ENCODE measurements around the gene ZFYVE21. TPM values are rescaled to one million over a fixed set of nuclear protein-coding genes. Genes with fewer than 3 reads are reported as not detected.

ZFYVE21 gene
- total RNA-seq, 2 donors from 2014 or later: 43.7 to 71.6 TPM

DNA sequence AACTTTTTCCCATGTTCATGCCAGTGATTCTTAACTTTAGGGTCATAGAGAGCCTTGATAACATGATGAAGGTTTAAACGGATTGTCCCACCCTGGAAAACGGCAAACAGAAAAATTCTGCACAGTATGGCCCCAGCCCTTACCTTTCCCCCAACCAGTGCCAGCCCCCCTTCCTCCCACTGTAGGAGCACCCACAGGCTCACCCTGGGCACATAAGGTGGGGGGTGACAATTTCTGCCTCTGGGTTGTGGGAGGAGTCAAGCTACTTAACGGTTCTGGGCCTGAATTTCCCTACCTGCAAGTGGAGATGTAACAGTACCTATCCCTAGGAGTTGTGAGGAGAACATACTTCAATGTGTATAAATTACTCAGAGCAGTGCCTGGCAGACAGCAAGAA is 18.4 kb upstream of the ZFYVE21 start:
- peaks cover 67% of the 10 kb centered on the region for H3K36me3 ChIP-seq
- peaks cover 0 to 60% of the 10 kb centered on the region in 2 donors for H3K4me1 ChIP-seq
- no peak overlapping the region for H3K4me3 ChIP-seq
- DNase-seq (ENCODE audit: low spot score): no peak
- H3K9me3 ChIP-seq: no peaks in the 10 kb centered on the region
- TF ChIP-seq, protein P1, sequence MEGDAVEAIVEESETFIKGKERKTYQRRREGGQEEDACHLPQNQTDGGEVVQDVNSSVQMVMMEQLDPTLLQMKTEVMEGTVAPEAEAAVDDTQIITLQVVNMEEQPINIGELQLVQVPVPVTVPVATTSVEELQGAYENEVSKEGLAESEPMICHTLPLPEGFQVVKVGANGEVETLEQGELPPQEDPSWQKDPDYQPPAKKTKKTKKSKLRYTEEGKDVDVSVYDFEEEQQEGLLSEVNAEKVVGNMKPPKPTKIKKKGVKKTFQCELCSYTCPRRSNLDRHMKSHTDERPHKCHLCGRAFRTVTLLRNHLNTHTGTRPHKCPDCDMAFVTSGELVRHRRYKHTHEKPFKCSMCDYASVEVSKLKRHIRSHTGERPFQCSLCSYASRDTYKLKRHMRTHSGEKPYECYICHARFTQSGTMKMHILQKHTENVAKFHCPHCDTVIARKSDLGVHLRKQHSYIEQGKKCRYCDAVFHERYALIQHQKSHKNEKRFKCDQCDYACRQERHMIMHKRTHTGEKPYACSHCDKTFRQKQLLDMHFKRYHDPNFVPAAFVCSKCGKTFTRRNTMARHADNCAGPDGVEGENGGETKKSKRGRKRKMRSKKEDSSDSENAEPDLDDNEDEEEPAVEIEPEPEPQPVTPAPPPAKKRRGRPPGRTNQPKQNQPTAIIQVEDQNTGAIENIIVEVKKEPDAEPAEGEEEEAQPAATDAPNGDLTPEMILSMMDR (IDR thresholded peaks at IDR 0.05): no peak
- H3K27ac ChIP-seq: peak overlapping the region in 1 of 2 donors; percentile 48
- no peaks in the 10 kb centered on the region for H3K27me3 ChIP-seq

DNA sequence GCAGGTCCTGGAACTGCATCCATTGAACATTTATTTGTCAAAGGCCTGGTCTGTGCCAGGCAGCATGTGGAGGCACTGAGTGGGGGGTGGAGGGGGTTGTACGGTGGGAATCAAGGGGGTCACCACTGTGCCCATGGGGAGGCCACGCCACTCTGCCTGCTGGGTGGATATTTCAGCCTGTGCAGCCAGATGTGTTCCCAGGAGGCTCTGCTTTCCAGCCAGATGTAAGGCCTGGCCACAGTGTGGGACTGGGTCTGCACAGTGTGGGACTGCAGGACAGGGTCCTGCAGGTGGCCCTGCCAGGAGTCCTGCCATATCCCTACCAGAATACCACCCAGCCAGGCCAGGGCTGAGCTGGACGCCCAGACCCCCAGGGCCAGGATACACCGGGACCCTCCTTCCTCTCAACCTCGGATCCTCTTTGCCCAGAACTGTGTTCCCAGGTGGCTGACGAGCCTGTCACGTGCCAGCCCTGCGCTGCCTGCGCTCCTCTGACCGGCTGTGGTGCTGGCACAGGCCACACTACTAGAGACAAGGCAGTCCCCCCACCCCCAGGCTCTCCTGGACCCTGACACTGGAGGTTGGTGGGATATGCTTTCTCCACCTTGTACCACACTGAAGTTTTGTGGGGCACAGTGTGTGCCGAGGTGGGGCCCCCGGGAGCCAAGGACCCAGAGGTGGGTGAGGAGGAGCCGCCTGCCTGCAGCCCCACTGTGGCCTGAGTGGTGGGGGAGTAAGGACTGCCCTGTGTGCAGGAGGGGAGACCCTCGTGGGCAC is 17.8 kb upstream of the ZFYVE21 start:
- H3K36me3 ChIP-seq: peaks cover 67% of the 10 kb centered on the region
- no peak overlapping the region for H3K4me3 ChIP-seq
- TF ChIP-seq, protein P1 (IDR thresholded peaks at IDR 0.05): no peak
- no peak overlapping the region for H3K27ac ChIP-seq
- no peak for DNase-seq (ENCODE audit: low spot score)
- H3K9me3 ChIP-seq: no peaks in the 10 kb centered on the region
- H3K4me1 ChIP-seq: peaks cover 0 to 60% of the 10 kb centered on the region in 2 donors
- H3K27me3 ChIP-seq: no peaks in the 10 kb centered on the region

DNA sequence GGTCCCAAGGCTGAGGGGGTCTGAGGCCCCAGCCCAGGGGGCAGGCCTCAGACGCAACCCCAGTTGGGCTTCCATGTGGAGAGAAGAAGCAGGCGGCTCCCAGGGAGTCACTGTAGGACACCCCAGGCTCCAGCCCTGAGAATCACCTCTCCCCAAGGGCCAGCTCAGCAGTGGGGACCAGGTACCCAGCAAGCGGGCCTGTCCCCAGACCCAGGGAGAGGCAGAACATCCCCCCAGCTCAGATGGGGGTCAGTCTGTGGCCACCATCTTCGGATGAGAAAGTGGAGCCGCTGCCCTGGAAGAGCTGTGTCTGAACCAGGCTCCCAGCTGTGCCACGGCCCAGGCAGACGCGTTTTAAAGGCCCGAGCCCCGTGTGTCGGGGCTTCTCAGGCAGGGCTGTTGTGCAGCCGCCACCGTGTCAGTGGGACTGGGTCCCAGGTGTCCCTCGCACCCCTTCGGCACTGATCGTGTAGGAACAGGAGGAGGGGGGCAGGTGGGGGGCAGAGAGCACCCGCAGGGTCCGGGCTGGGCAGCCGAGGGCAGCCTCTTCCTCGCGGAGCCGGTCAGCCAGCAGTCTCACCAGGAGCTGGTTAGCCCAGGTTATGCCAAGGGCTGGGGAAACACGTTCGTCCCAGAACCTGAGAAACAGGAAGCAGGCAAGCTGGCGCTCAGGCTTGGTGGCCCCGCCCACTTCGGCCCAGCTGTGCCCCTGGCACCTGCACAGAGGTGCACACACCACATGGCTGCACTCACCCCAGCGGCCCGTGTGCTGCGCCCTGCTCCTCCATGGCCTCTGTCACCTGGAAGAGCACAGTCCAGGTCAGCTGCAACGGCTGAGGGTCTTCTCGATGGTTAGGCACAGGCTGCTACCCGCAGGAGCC is 17.0 kb upstream of the ZFYVE21 start:
- TF ChIP-seq, protein P1 (IDR thresholded peaks at IDR 0.05): no peak
- H3K27me3 ChIP-seq: no peaks in the 10 kb centered on the region
- no peak overlapping the region for H3K4me3 ChIP-seq
- peaks cover 0 to 60% of the 10 kb centered on the region in 2 donors for H3K4me1 ChIP-seq
- peaks cover 67% of the 10 kb centered on the region for H3K36me3 ChIP-seq
- no peak for DNase-seq (ENCODE audit: low spot score)
- no peak overlapping the region for H3K27ac ChIP-seq
- no peaks in the 10 kb centered on the region for H3K9me3 ChIP-seq

DNA sequence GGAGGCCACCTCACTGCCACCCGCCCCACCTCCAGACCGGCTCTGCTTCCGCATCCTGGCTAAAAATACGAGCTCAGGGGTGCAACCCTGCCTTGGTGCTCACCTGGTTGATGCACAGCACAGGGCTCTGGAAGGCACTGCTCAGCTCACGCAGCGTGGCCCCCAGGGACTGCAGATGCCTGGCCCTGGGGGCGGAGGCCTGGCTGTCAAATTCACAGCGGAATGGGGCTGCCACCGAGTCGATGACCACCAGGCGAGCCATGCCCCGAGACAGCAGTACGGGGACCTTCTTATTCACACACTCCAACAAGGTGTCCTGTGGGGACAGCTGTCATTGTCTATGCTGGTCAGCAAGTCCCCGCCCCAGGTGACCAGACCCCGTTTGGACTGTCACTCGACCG is 16.3 kb upstream of the ZFYVE21 start:
- Histone ChIP-seq H3K27ac (peak overlapping the region in 1 of 2 donors; percentile 26), H3K27me3 (no peaks in the 10 kb centered on the region), H3K9me3 (no peaks in the 10 kb centered on the region), H3K36me3 (peaks cover 65% of the 10 kb centered on the region), H3K4me1 (peaks cover 0 to 64% of the 10 kb centered on the region in 2 donors), H3K4me3 (no peak overlapping the region)
- TF ChIP-seq, protein P1 (IDR thresholded peaks at IDR 0.05): no peak
- DNase-seq (ENCODE audit: low spot score): no peak

DNA sequence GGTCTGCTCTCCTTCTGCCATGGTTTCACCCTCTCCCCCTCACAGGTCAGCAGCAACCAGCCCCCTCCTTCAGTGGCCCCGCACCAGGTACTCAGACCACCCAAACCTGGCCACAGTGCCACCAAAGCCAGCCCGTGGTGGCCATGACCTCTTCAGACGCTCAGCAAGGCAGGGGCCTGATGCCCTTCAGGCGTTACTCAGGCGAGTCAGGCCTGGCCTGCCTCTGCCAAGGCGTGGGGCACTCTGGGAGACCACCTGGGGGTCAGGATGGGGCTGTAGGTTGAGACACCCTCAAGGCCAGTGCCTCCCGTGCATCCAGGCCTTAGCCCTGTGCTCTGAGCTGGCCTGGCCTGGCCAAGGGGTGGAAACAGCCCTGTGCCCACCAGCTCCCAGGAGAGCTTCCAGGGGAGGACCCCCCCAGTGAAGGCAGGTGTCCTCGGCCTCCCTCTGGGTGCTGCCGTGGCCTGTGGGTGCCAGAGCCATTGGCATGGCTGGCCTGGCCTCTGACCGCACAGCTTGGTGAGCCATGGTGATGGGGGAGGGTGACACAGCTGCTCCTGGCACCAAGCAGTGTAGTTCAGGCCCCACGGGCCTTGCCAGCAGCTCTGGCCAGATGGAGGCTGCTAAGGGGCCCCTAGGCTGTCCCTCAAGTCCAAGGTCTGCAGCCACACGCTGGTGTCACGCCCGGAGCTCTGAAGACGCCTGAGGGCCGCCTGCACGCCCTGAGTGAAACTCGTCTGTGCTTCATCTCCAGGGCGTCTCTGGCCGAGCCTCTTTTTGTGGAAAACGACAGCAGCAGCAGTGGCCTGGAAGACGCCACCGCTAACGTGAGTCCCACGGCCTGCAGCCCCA is 15.5 kb upstream of the ZFYVE21 start:
- peaks cover 0 to 71% of the 10 kb centered on the region in 2 donors for H3K4me1 ChIP-seq
- no peak overlapping the region for H3K4me3 ChIP-seq
- DNase-seq (ENCODE audit: low spot score): no peak
- H3K27ac ChIP-seq: peak overlapping the region in 1 of 2 donors; percentile 26
- H3K27me3 ChIP-seq: no peaks in the 10 kb centered on the region
- H3K9me3 ChIP-seq: no peaks in the 10 kb centered on the region
- H3K36me3 ChIP-seq: peaks cover 65% of the 10 kb centered on the region
- TF ChIP-seq, protein P1 (IDR thresholded peaks at IDR 0.05): no peak
